ENCODE data around the gene ASNSD1.
"Not testable (repeated sequence)": the region's sequence is repeated elsewhere in the genome, so short reads cannot be mapped to it uniquely, and the experiment has no call there.

Gene ASNSD1

DNA sequence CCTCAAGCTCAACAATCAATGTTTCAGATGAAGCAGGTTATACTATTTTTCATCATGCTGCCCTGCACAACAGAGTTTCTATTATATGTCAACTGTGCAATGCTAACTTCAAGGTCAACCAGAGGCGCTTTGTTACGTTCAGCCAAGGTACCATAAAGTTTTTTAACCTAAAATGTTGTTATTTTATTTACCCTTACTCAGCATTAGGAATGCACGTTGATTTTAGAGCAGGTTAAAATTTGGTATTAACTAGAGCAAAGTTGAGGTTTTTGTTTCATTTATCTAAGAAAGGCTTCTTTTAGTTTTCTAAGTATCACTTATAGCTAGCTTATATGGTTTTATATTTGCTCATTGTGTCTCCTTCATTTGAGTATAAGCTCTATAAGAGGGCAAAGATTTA is 35.0 kb downstream of the ASNSD1 start:
- no peak for DNase-seq

GRCh38 chr2:189698020-189698887 is 37.0 kb downstream of the ASNSD1 start:
- no peak for DNase-seq

GRCh38 chr2:189700681-189701080 is 39.4 kb downstream of the ASNSD1 start:
- DNase-seq, result no peak

- no peak for DNase-seq
These were observed 40.8 kb downstream of the ASNSD1 start for GRCh38 chr2:189702071-189702470.

GRCh38 chr2:189709501-189710221 is 48.4 kb downstream of the ASNSD1 start:
- no peak for DNase-seq

DNA sequence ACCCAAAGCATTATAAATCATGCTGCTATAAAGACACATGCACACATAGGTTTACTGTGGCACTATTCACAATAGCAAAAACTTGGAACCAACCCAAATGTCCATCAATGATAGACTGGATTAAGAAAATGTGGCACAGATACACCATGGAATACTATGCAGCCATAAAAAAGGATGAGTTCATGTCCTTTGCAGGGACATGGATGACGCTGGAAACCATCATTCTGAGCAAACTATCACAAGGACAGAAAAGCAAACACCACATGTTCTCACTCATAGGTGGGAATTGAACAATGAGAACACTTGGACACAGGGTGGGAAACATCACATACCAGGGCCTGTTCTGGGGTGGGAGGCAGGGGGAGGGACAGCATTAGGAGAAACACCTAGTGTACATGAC is 56.3 kb downstream of the ASNSD1 start:
- not testable (repeated sequence) for DNase-seq

DNA sequence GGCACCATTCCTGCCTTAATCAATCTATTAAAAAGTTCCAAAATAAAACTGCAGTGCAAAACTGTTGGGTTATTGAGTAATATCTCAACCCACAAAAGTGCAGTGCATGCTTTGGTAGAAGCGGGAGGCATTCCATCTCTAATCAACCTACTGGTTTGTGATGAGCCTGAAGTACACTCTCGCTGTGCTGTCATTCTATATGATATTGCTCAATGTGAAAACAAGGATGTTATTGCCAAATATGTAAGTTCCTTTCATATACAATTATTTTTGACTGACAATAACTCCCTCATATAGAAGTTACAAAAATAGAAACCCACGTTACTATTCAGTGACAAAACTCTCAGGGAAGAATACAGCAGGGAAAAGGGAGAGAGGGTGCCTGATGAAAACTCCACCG is 58.3 kb downstream of the ASNSD1 start:
- no peak for DNase-seq

All from activated CD8-positive, alpha-beta memory T cell treated with anti-CD3 and anti-CD28 coated beads, Interleukin-2, amount 50 U/mL, for 48 hours (primary cell).